MM.1S (cell line): ENCODE measurements around the gene ZNF366.

Experiments
- DNase-seq: peaks from one replicate; pipeline ENCODE4 v3.0.0-alpha.2; 2015
- H2AFZ ChIP-seq: fragments of 300-600 bp; sonication (generic); 2 replicates; pipeline ENCODE4 v1.6.0; 2016; ENCODE audit warnings: antibody characterized with exemption, low read length
- H3F3A ChIP-seq: fragments of 300-600 bp; sonication (generic); 2 replicates; pipeline ENCODE4 v1.6.1; 2016; ENCODE audit warnings: mild to moderate bottlenecking, antibody characterized with exemption, low read length, moderate library complexity, mixed read lengths; ENCODE audit not compliant: insufficient read depth
- H3K27ac ChIP-seq: fragments of 300-600 bp; sonication (generic); 2 replicates; pipeline ENCODE4 v1.5.1; 2016; ENCODE audit warnings: mild to moderate bottlenecking, low read length
- H3K27me3 ChIP-seq: fragments of 300-600 bp; sonication (generic); replicated peaks from 2 replicates; pipeline ENCODE4 v1.6.0; 2016; ENCODE audit warnings: low read length; ENCODE audit not compliant: insufficient read depth
- H3K36me3 ChIP-seq: fragments of 300-600 bp; sonication (generic); replicated peaks from 2 replicates; pipeline ENCODE4 v1.6.1; 2016; ENCODE audit warnings: mild to moderate bottlenecking, low read length, mixed read lengths; ENCODE audit not compliant: insufficient read depth
- H3K4me1 ChIP-seq: fragments of 300-600 bp; sonication (generic); 2 replicates; pipeline ENCODE4 v1.6.1; 2016; ENCODE audit warnings: low read length, mixed read lengths
- H3K4me2 ChIP-seq: fragments of 300-600 bp; sonication (generic); 2 replicates; pipeline ENCODE4 v1.6.0; 2016; ENCODE audit warnings: low read depth, low read length
- H3K4me3 ChIP-seq: fragments of 300-600 bp; sonication (generic); 2 replicates; pipeline ENCODE4 v1.5.1; 2016; ENCODE audit warnings: low read length, mixed read lengths
- H3K79me2 ChIP-seq: fragments of 300-600 bp; sonication (generic); 2 replicates; pipeline ENCODE4 v1.6.1; 2016; ENCODE audit warnings: mixed run types, low read length, mixed read lengths
- H3K9ac ChIP-seq: fragments of 300-600 bp; sonication (generic); 2 replicates; pipeline ENCODE4 v1.6.1; 2016; ENCODE audit warnings: low read length, mixed read lengths
- H3K9me2 ChIP-seq: fragments of 300-600 bp; sonication (generic); replicated peaks from 2 replicates; pipeline ENCODE4 v1.6.1; 2016; ENCODE audit warnings: mild to moderate bottlenecking, low read length, mixed read lengths; ENCODE audit not compliant: insufficient read depth
- H3K9me3 ChIP-seq: fragments of 300-600 bp; sonication (generic); replicated peaks from 2 replicates; pipeline ENCODE4 v1.6.1; 2016; ENCODE audit warnings: mild to moderate bottlenecking, low read length, mixed read lengths; ENCODE audit not compliant: insufficient read depth
- H4K20me1 ChIP-seq: fragments of 300-600 bp; sonication (generic); 2 replicates; pipeline ENCODE4 v1.6.1; 2016; ENCODE audit warnings: mild to moderate bottlenecking, low read length, moderate library complexity, mixed read lengths; ENCODE audit not compliant: insufficient read depth
- CTCF ChIP-seq: fragments of 300-600 bp; sonication (generic); IDR thresholded peaks from 2 replicates; pipeline ENCODE4 v1.5.1; 2016; ENCODE audit warnings: antibody characterized with exemption, low read length, mixed read lengths
- EZH2 ChIP-seq: fragments of 300-600 bp; sonication (generic); optimal IDR thresholded peaks from 2 replicates; pipeline ENCODE3; 2017; ENCODE audit warnings: low read depth, mild to moderate bottlenecking, antibody characterized with exemption, low read length, mixed read lengths
- EZH2phosphoT487 ChIP-seq: fragments of 300-600 bp; sonication (generic); IDR thresholded peaks from 2 replicates; pipeline ENCODE4 v1.6.1; 2018; ENCODE audit warnings: antibody characterized with exemption, low read length

Gene ZNF366

GRCh38 chr5:72519111-72519510, 11.9 kb upstream of the ZNF366 start:
- Histone ChIP-seq H3K4me3 (no peak overlapping the region), H2AFZ (no peak overlapping the region), H3K36me3 (no peaks in the 10 kb centered on the region), H3K9ac (no peak overlapping the region), H4K20me1 (no peaks in the 10 kb centered on the region), H3K27ac (no peak overlapping the region), H3K4me1 (no peaks in the 10 kb centered on the region), H3F3A (no peaks in the 10 kb centered on the region), H3K4me2 (no peak overlapping the region), H3K79me2 (no peaks in the 10 kb centered on the region), H3K9me3 (no peaks in the 10 kb centered on the region), H3K27me3 (no peaks in the 10 kb centered on the region), H3K9me2 (no peaks in the 10 kb centered on the region)
- no peak for DNase-seq
- TF ChIP-seq CTCF (no peak), EZH2phosphoT487 (no peak), EZH2 (no peak)

- Histone ChIP-seq H3K4me3 (no peak overlapping the region), H3K27ac (no peak overlapping the region), H3K4me2 (no peak overlapping the region), H3K79me2 (no peaks in the 10 kb centered on the region), H4K20me1 (no peaks in the 10 kb centered on the region), H3K4me1 (no peaks in the 10 kb centered on the region), H3F3A (no peaks in the 10 kb centered on the region), H3K27me3 (no peaks in the 10 kb centered on the region), H3K36me3 (no peaks in the 10 kb centered on the region), H3K9me3 (no peaks in the 10 kb centered on the region), H3K9ac (no peak overlapping the region), H2AFZ (no peak overlapping the region), H3K9me2 (no peaks in the 10 kb centered on the region)
- DNase-seq, result no peak
- TF ChIP-seq EZH2, result no peak
- TF ChIP-seq EZH2phosphoT487, result no peak
- no peak for TF ChIP-seq CTCF
These were observed 10.9 kb upstream of the ZNF366 start for GRCh38 chr5:72518001-72518683.

- TF ChIP-seq CTCF (no peak), EZH2phosphoT487 (no peak), EZH2 (no peak)
- Histone ChIP-seq H3K4me1 (no peaks in the 10 kb centered on the region), H3K9ac (no peak overlapping the region), H3K9me3 (no peaks in the 10 kb centered on the region), H4K20me1 (no peaks in the 10 kb centered on the region), H2AFZ (no peak overlapping the region), H3K4me3 (no peak overlapping the region), H3K27me3 (no peaks in the 10 kb centered on the region), H3F3A (no peaks in the 10 kb centered on the region), H3K4me2 (no peak overlapping the region), H3K9me2 (no peaks in the 10 kb centered on the region), H3K27ac (no peak overlapping the region), H3K79me2 (no peaks in the 10 kb centered on the region), H3K36me3 (no peaks in the 10 kb centered on the region)
- no peak for DNase-seq
These were observed 9.7 kb upstream of the ZNF366 start for GRCh38 chr5:72516916-72517315.
